SK-N-SH (cell line): ENCODE measurements around the gene MRRF. TPM values are rescaled to one million over a fixed set of nuclear protein-coding genes. Genes with fewer than 3 reads are reported as not detected.

Source experiments
- CTCF ChIA-PET: fragments of 300-600, 350-600 bp; formaldehyde crosslinking; extraction: SDS; loops from one replicate; lab custom pipeline; 2021; lab: Yijun Ruan, JAX
- POLR2A ChIA-PET: fragments of 350-600 bp; sonication (Branson Sonifier 250); formaldehyde crosslinking; extraction: SDS; loops from one replicate; lab custom pipeline; 2020; ENCODE audit warnings: antibody characterized with exemption, inconsistent platforms; lab: Yijun Ruan, JAX
- DNase-seq: peaks from one replicate; pipeline ENCODE4 v3.0.0; 2012
- H2AFZ ChIP-seq: fragments of 200-600 bp; sonication (generic); 2 replicates; pipeline ENCODE4 v1.8.1; 2016; ENCODE audit warnings: antibody characterized with exemption, mild to moderate bottlenecking, low read depth
- H3F3A ChIP-seq: fragments of 200-600 bp; sonication (generic); replicated peaks from 2 replicates; pipeline ENCODE3; 2016; ENCODE audit warnings: antibody characterized with exemption, mild to moderate bottlenecking; ENCODE audit not compliant: insufficient read depth
- H3K27ac ChIP-seq, 2 experiments: fragments of 200-500 bp in 1 of 2; fragments of 200-600 bp in 1 of 2; sonication (Bioruptor generic) in 1 of 2; sonication (generic), shearing (Covaris generic) in 1 of 2; 2 replicates each; pipeline versions ENCODE4 v1.5.1 to v1.6.1; 2014 to 2016; ENCODE audit warnings: low read depth in 2 of 2, inconsistent platforms in 1 of 2, low read length in 1 of 2, mild to moderate bottlenecking in 1 of 2, mixed read lengths in 1 of 2
- H3K27me3 ChIP-seq: fragments of 200-600 bp; sonication (generic), shearing (Covaris generic); 2 replicates; pipeline ENCODE4 v1.6.1; 2016; ENCODE audit warnings: mixed run types; ENCODE audit not compliant: insufficient read depth
- H3K36me3 ChIP-seq, 2 experiments: fragments of 200-500 bp in 1 of 2; fragments of 200-600 bp in 1 of 2; sonication (Bioruptor generic) in 1 of 2; sonication (generic) in 1 of 2; replicated peaks in 1 of 2; 2 replicates each; pipeline versions ENCODE3 to v1.5.1; 2014 to 2016; ENCODE audit warnings: low read length in 1 of 2, mild to moderate bottlenecking in 1 of 2; ENCODE audit not compliant: insufficient read depth in 2 of 2, control insufficient read depth in 1 of 2
- H3K4me1 ChIP-seq, 2 experiments: fragments of 200-500 bp in 1 of 2; fragments of 200-600 bp in 1 of 2; sonication (Bioruptor generic) in 1 of 2; sonication (generic), shearing (Covaris generic) in 1 of 2; 2 replicates each; pipeline versions ENCODE4 v1.5.1 to v1.6.1; 2014 to 2016; ENCODE audit warnings: low read depth in 1 of 2, low read length in 1 of 2, mixed run types in 1 of 2; ENCODE audit not compliant: insufficient read depth in 2 of 2, control insufficient read depth in 1 of 2
- H3K4me2 ChIP-seq: fragments of 200-600 bp; sonication (generic), shearing (Covaris generic); 2 replicates; pipeline ENCODE4 v1.6.1; 2017; ENCODE audit warnings: mixed run types
- H3K4me3 ChIP-seq, 2 experiments: fragments of 200-500 bp in 1 of 2; fragments of 200-600 bp in 1 of 2; sonication (Bioruptor generic) in 1 of 2; sonication (generic), shearing (Covaris generic) in 1 of 2; 2 replicates each; pipeline versions ENCODE4 v1.5.1 to v1.8.1; 2014 to 2016; ENCODE audit warnings: low read depth in 2 of 2, inconsistent platforms in 1 of 2, low read length in 1 of 2, mild to moderate bottlenecking in 1 of 2, mixed read lengths in 1 of 2, moderate library complexity in 1 of 2
- H3K79me2 ChIP-seq: fragments of 200-600 bp; sonication (generic); 2 replicates; pipeline ENCODE4 v1.8.1; 2017; ENCODE audit warnings: mild to moderate bottlenecking; ENCODE audit not compliant: insufficient read depth
- H3K9ac ChIP-seq: fragments of 200-600 bp; sonication (generic); 2 replicates; pipeline ENCODE4 v1.6.1; 2017; ENCODE audit warnings: mixed run types
- H3K9me2 ChIP-seq: fragments of 200-600 bp; sonication (generic); 2 replicates; pipeline ENCODE4 v1.6.1; 2017; ENCODE audit warnings: mixed run types
- H3K9me3 ChIP-seq: fragments of 200-600 bp; sonication (generic); 2 replicates; pipeline ENCODE4 v1.6.1; 2017; ENCODE audit warnings: mixed run types, mild to moderate bottlenecking, moderate library complexity
- H4K20me1 ChIP-seq: fragments of 200-600 bp; sonication (generic); 2 replicates; pipeline ENCODE4 v1.6.1; 2017; ENCODE audit warnings: mild to moderate bottlenecking, mixed run types; ENCODE audit not compliant: insufficient read depth
- CTCF ChIP-seq: fragments of 200-600 bp; sonication (generic); IDR thresholded peaks from 2 replicates; pipeline ENCODE4 v1.6.1; 2017; ENCODE audit warnings: antibody characterized with exemption, mild to moderate bottlenecking, moderate library complexity
- ELF1 ChIP-seq: IDR thresholded peaks from 2 replicates; pipeline ENCODE4 v1.4.0; 2012
- FOSL2 ChIP-seq: IDR thresholded peaks from 2 replicates; pipeline ENCODE4 v1.4.0; 2012; ENCODE audit warnings: low read depth, mild to moderate bottlenecking, moderate library complexity, borderline replicate concordance
- FOXJ3 ChIP-seq: sonication (generic); formaldehyde crosslinking; IDR thresholded peaks from 2 replicates; pipeline ENCODE4 v1.5.1; 2020; ENCODE audit warnings: mild to moderate bottlenecking, missing genetic modification reagents
- GATA2 ChIP-seq: sonication (generic); formaldehyde crosslinking; IDR thresholded peaks from 2 replicates; pipeline ENCODE4 v1.5.0; 2020; ENCODE audit warnings: mild to moderate bottlenecking, missing genetic modification reagents
- JUND ChIP-seq: IDR thresholded peaks from 2 replicates; pipeline ENCODE4 v1.4.0; 2012
- MAX ChIP-seq: IDR thresholded peaks from 2 replicates; pipeline ENCODE4 v1.4.0; 2012; ENCODE audit warnings: low read depth
- MEF2A ChIP-seq: IDR thresholded peaks from 2 replicates; pipeline ENCODE4 v1.4.0; 2012; ENCODE audit warnings: low read depth, borderline replicate concordance
- MXI1 ChIP-seq: IDR thresholded peaks from 2 replicates; pipeline ENCODE4 v1.6.1; 2012; ENCODE audit warnings: mild to moderate bottlenecking, low read depth, low read length, improper control_type of control experiment
- NRF1 ChIP-seq: IDR thresholded peaks from 2 replicates; pipeline ENCODE4 v1.6.1; 2012; ENCODE audit warnings: low read depth, mild to moderate bottlenecking, low read length
- PBX3 ChIP-seq: IDR thresholded peaks from 2 replicates; pipeline ENCODE4; 2012
- REST ChIP-seq: IDR thresholded peaks from 2 replicates; pipeline ENCODE4 v1.6.1; 2012; ENCODE audit warnings: mild to moderate bottlenecking, low read depth, low read length, moderate library complexity
- RFX5 ChIP-seq: IDR thresholded peaks from 2 replicates; pipeline ENCODE4 v1.6.1; 2012; ENCODE audit warnings: mild to moderate bottlenecking, improper control_type of control experiment, low read length
- RXRA ChIP-seq: IDR thresholded peaks from 2 replicates; pipeline ENCODE4 v1.4.0; 2012; ENCODE audit warnings: low read depth, mild to moderate bottlenecking, borderline replicate concordance
- SIN3A ChIP-seq: IDR thresholded peaks from 2 replicates; pipeline ENCODE4 v1.6.1; 2012; ENCODE audit warnings: low read depth, mild to moderate bottlenecking, low read length, moderate library complexity, borderline replicate concordance
- SMC3 ChIP-seq: IDR thresholded peaks from 2 replicates; pipeline ENCODE4 v1.6.1; 2012; ENCODE audit warnings: low read depth, low read length, improper control_type of control experiment
- TAF1 ChIP-seq: IDR thresholded peaks from 2 replicates; pipeline ENCODE4 v1.6.1; 2012; ENCODE audit warnings: low read depth, mild to moderate bottlenecking, low read length, moderate library complexity, borderline replicate concordance
- TCF12 ChIP-seq: IDR thresholded peaks from 2 replicates; pipeline ENCODE4 v1.4.0; 2012
- TEAD4 ChIP-seq: IDR thresholded peaks from 2 replicates; pipeline ENCODE4 v1.4.0; 2012; ENCODE audit warnings: mild to moderate bottlenecking, borderline replicate concordance; ENCODE audit not compliant: insufficient read depth
- USF2 ChIP-seq: fragments of 150-350 bp; IDR thresholded peaks from 2 replicates; pipeline ENCODE4 v1.6.1; 2017; ENCODE audit warnings: antibody characterized with exemption, low read length, low read depth, borderline replicate concordance
- YY1 ChIP-seq: IDR thresholded peaks from 2 replicates; pipeline ENCODE4 v1.4.0; 2012; ENCODE audit warnings: low read depth, mild to moderate bottlenecking
- WGBS: methylation state at CpG from one replicate; pipeline ENCODE4 v1.1.6; 2017; ENCODE audit warnings: low lambda C conversion rate; 5-methylcytosine and 5-hydroxymethylcytosine counted together
- polyA plus RNA-seq, 3 experiments: library from polyadenylated mRNA; depleted of rRNA; stranded (reverse); fragments of >200 nt; gene quantifications; 2 replicates each; pipeline ENCODE4 v1.2.3, GENCODE V29; 2012

Gene MRRF
- polyA plus RNA-seq, 1 of the 3 experiments (the other 2 are of a cell fraction), result 35.1 TPM

GRCh38 chr9:122339579-122339978 lies 74.9 kb downstream of the MRRF start:
- H2AFZ ChIP-seq, result no peak overlapping the region
- H3K27me3 ChIP-seq, result no peaks in the 10 kb centered on the region
- no peak overlapping the region for H3K9ac ChIP-seq
- ChIA-PET POLR2A (no interaction called here), CTCF (interaction anchor here (1.2 to 21.3 kb wide), 5 partner anchors 10 to 244 kb away, joined by 3 to 528 read pairs (median 20); no protein-coding TSS in a partner anchor)
- no peaks in the 10 kb centered on the region for H3K36me3 ChIP-seq
- peaks cover 0 to 15% of the 10 kb centered on the region in 2 experiments; a peak in 1 of 4 replicates for H3K4me1 ChIP-seq
- no peak for DNase-seq
- TF ChIP-seq TAF1, result no peak
- no peak for TF ChIP-seq GATA2 (CRISPR knock-in tag)
- no peak for TF ChIP-seq TCF12
- TF ChIP-seq USF2, result no peak
- no peak for TF ChIP-seq FOSL2
- TF ChIP-seq SIN3A, result no peak
- no peak for TF ChIP-seq JUND
- no peak for TF ChIP-seq RFX5
- no peak for TF ChIP-seq ELF1
- TF ChIP-seq CTCF, result no peak
- H4K20me1 ChIP-seq, result no peaks in the 10 kb centered on the region
- H3K9me2 ChIP-seq, result no peaks in the 10 kb centered on the region
- no peak overlapping the region for H3K4me3 ChIP-seq
- no peaks in the 10 kb centered on the region for H3K79me2 ChIP-seq
- H3K9me3 ChIP-seq, result no peaks in the 10 kb centered on the region
- WGBS, result 76% methylated on average over 5 of the region's 5 CpGs
- H3K4me2 ChIP-seq, result no peak overlapping the region
- H3F3A ChIP-seq, result no peaks in the 10 kb centered on the region
- no peak overlapping the region for H3K27ac ChIP-seq

GRCh38 chr9:122340161-122340560 lies 75.5 kb downstream of the MRRF start:
- no peaks in the 10 kb centered on the region for H3K27me3 ChIP-seq
- H3K4me1 ChIP-seq, result peaks cover 0 to 15% of the 10 kb centered on the region in 2 experiments; a peak in 1 of 4 replicates
- H3K4me2 ChIP-seq, result no peak overlapping the region
- WGBS, result 87% methylated on average over 6 of the region's 6 CpGs
- H3K9me2 ChIP-seq, result no peaks in the 10 kb centered on the region
- no peaks in the 10 kb centered on the region for H3K79me2 ChIP-seq
- no peaks in the 10 kb centered on the region for H3K9me3 ChIP-seq
- no peaks in the 10 kb centered on the region for H3K36me3 ChIP-seq
- no peak overlapping the region for H3K9ac ChIP-seq
- no peak for DNase-seq
- H2AFZ ChIP-seq, result no peak overlapping the region
- ChIA-PET POLR2A (no interaction called here), CTCF (interaction anchor here (2.9 to 21.3 kb wide), 3 partner anchors 10 to 241 kb away, joined by 20 to 528 read pairs (median 20); no protein-coding TSS in a partner anchor)
- no peaks in the 10 kb centered on the region for H3F3A ChIP-seq
- H3K27ac ChIP-seq, result no peak overlapping the region
- no peak overlapping the region for H3K4me3 ChIP-seq
- H4K20me1 ChIP-seq, result no peaks in the 10 kb centered on the region
- TF ChIP-seq TEAD4, result no peak
- no peak for TF ChIP-seq NRF1
- no peak for TF ChIP-seq PBX3
- TF ChIP-seq REST, result no peak
- no peak for TF ChIP-seq SMC3
- no peak for TF ChIP-seq GATA2 (CRISPR knock-in tag)
- TF ChIP-seq JUND, result no peak
- no peak for TF ChIP-seq TCF12
- no peak for TF ChIP-seq YY1
- TF ChIP-seq MXI1, result no peak
- no peak for TF ChIP-seq FOXJ3
- no peak for TF ChIP-seq RXRA
- no peak for TF ChIP-seq FOSL2
- no peak for TF ChIP-seq MAX
- TF ChIP-seq MEF2A, result no peak
